Kidney glomerular epithelial cell (primary cell): ENCODE results near the gene PKDCC.

ENCODE experiments used
- DNase-seq: peaks from one replicate; lab custom pipeline; 2025; lab: John Stamatoyannopoulos, UW

The PKDCC gene

GRCh38 chr2:42107249-42108042 is 59.6 kb downstream of the PKDCC start:
- no peak for DNase-seq
